MM.1S (cell line): ENCODE results near the gene REEP2.

ENCODE experiments used
- DNase-seq: peaks from one replicate; pipeline ENCODE4 v3.0.0-alpha.2; 2015
- H2AFZ ChIP-seq: fragments of 300-600 bp; sonication (generic); 2 replicates; pipeline ENCODE4 v1.6.0; 2016; ENCODE audit warnings: antibody characterized with exemption, low read length
- H3F3A ChIP-seq: fragments of 300-600 bp; sonication (generic); 2 replicates; pipeline ENCODE4 v1.6.1; 2016; ENCODE audit warnings: mild to moderate bottlenecking, antibody characterized with exemption, low read length, moderate library complexity, mixed read lengths; ENCODE audit not compliant: insufficient read depth
- H3K27ac ChIP-seq: fragments of 300-600 bp; sonication (generic); 2 replicates; pipeline ENCODE4 v1.5.1; 2016; ENCODE audit warnings: mild to moderate bottlenecking, low read length
- H3K27me3 ChIP-seq: fragments of 300-600 bp; sonication (generic); replicated peaks from 2 replicates; pipeline ENCODE4 v1.6.0; 2016; ENCODE audit warnings: low read length; ENCODE audit not compliant: insufficient read depth
- H3K36me3 ChIP-seq: fragments of 300-600 bp; sonication (generic); replicated peaks from 2 replicates; pipeline ENCODE4 v1.6.1; 2016; ENCODE audit warnings: mild to moderate bottlenecking, low read length, mixed read lengths; ENCODE audit not compliant: insufficient read depth
- H3K4me1 ChIP-seq: fragments of 300-600 bp; sonication (generic); 2 replicates; pipeline ENCODE4 v1.6.1; 2016; ENCODE audit warnings: low read length, mixed read lengths
- H3K4me2 ChIP-seq: fragments of 300-600 bp; sonication (generic); 2 replicates; pipeline ENCODE4 v1.6.0; 2016; ENCODE audit warnings: low read depth, low read length
- H3K4me3 ChIP-seq: fragments of 300-600 bp; sonication (generic); 2 replicates; pipeline ENCODE4 v1.5.1; 2016; ENCODE audit warnings: low read length, mixed read lengths
- H3K79me2 ChIP-seq: fragments of 300-600 bp; sonication (generic); 2 replicates; pipeline ENCODE4 v1.6.1; 2016; ENCODE audit warnings: mixed run types, low read length, mixed read lengths
- H3K9ac ChIP-seq: fragments of 300-600 bp; sonication (generic); 2 replicates; pipeline ENCODE4 v1.6.1; 2016; ENCODE audit warnings: low read length, mixed read lengths
- H3K9me2 ChIP-seq: fragments of 300-600 bp; sonication (generic); replicated peaks from 2 replicates; pipeline ENCODE4 v1.6.1; 2016; ENCODE audit warnings: mild to moderate bottlenecking, low read length, mixed read lengths; ENCODE audit not compliant: insufficient read depth
- H3K9me3 ChIP-seq: fragments of 300-600 bp; sonication (generic); replicated peaks from 2 replicates; pipeline ENCODE4 v1.6.1; 2016; ENCODE audit warnings: mild to moderate bottlenecking, low read length, mixed read lengths; ENCODE audit not compliant: insufficient read depth
- H4K20me1 ChIP-seq: fragments of 300-600 bp; sonication (generic); 2 replicates; pipeline ENCODE4 v1.6.1; 2016; ENCODE audit warnings: mild to moderate bottlenecking, low read length, moderate library complexity, mixed read lengths; ENCODE audit not compliant: insufficient read depth
- CTCF ChIP-seq: fragments of 300-600 bp; sonication (generic); IDR thresholded peaks from 2 replicates; pipeline ENCODE4 v1.5.1; 2016; ENCODE audit warnings: antibody characterized with exemption, low read length, mixed read lengths
- EZH2 ChIP-seq: fragments of 300-600 bp; sonication (generic); optimal IDR thresholded peaks from 2 replicates; pipeline ENCODE3; 2017; ENCODE audit warnings: low read depth, mild to moderate bottlenecking, antibody characterized with exemption, low read length, mixed read lengths
- EZH2phosphoT487 ChIP-seq: fragments of 300-600 bp; sonication (generic); IDR thresholded peaks from 2 replicates; pipeline ENCODE4 v1.6.1; 2018; ENCODE audit warnings: antibody characterized with exemption, low read length

REEP2 gene

GRCh38 chr5:138391859-138392386 is 46.9 kb upstream of the REEP2 start:
- Histone ChIP-seq H3K9ac (no peak overlapping the region), H3K9me3 (no peaks in the 10 kb centered on the region), H4K20me1 (no peaks in the 10 kb centered on the region), H3K4me3 (no peak overlapping the region), H3K4me2 (no peak overlapping the region), H3K4me1 (no peaks in the 10 kb centered on the region), H3F3A (no peaks in the 10 kb centered on the region), H3K27me3 (no peaks in the 10 kb centered on the region), H3K79me2 (no peaks in the 10 kb centered on the region), H3K27ac (no peak overlapping the region), H3K36me3 (0 out of 2 replicates have a peak, but pooled peaks cover 5% of the 10 kb centered on the region), H2AFZ (no peak overlapping the region), H3K9me2 (no peaks in the 10 kb centered on the region)
- DNase-seq, result no peak
- TF ChIP-seq CTCF (no peak), EZH2 (no peak), EZH2phosphoT487 (no peak)

GRCh38 chr5:138402640-138403039 is 36.2 kb upstream of the REEP2 start:
- H2AFZ ChIP-seq, result no peak overlapping the region
- DNase-seq, result peak; percentile 78
- H3K4me2 ChIP-seq, result peak overlapping the region; percentile 28; the same call in 1 of the 2 replicates
- no peak overlapping the region for H3K4me3 ChIP-seq
- H3K27ac ChIP-seq, result peak overlapping the region; percentile 24; the same call in 1 of the 2 replicates
- H4K20me1 ChIP-seq, result no peaks in the 10 kb centered on the region
- H3K36me3 ChIP-seq, result peaks cover 10% of the 10 kb centered on the region
- H3K9me2 ChIP-seq, result no peaks in the 10 kb centered on the region
- no peak overlapping the region for H3K9ac ChIP-seq
- peaks cover 15% of the 10 kb centered on the region for H3K4me1 ChIP-seq
- peaks cover 7% of the 10 kb centered on the region; the same call in 1 of the 2 replicates for H3K79me2 ChIP-seq
- H3F3A ChIP-seq, result peaks cover 16% of the 10 kb centered on the region
- no peak for TF ChIP-seq CTCF
- TF ChIP-seq EZH2, result no peak
- TF ChIP-seq EZH2phosphoT487, result no peak
- no peaks in the 10 kb centered on the region for H3K9me3 ChIP-seq
- H3K27me3 ChIP-seq, result no peaks in the 10 kb centered on the region

GRCh38 chr5:138408023-138408422 is 30.8 kb upstream of the REEP2 start:
- peak; percentile 16 for DNase-seq

More at GRCh38 chr5:138408023-138408422, 30.8 kb upstream of the REEP2 start:
- H3K9me2 ChIP-seq, result no peaks in the 10 kb centered on the region
- H3K4me1 ChIP-seq, result peaks cover 3% of the 10 kb centered on the region
- TF ChIP-seq EZH2phosphoT487 (no peak), CTCF (no peak), EZH2 (no peak)
- peaks cover 6% of the 10 kb centered on the region; the same call in 1 of the 2 replicates for H3K79me2 ChIP-seq
- H3K27ac ChIP-seq, result no peak overlapping the region
- no peak overlapping the region for H3K9ac ChIP-seq
- no peak overlapping the region for H3K4me2 ChIP-seq
- H2AFZ ChIP-seq, result no peak overlapping the region
- peaks cover 7% of the 10 kb centered on the region for H3F3A ChIP-seq
- H3K36me3 ChIP-seq, result no peaks in the 10 kb centered on the region; the same call in 1 of the 2 replicates
- no peak overlapping the region for H3K4me3 ChIP-seq
- H3K27me3 ChIP-seq, result no peaks in the 10 kb centered on the region
- no peaks in the 10 kb centered on the region for H4K20me1 ChIP-seq
- no peaks in the 10 kb centered on the region for H3K9me3 ChIP-seq
